DMS153 treated with DMSO at 0.1 percent for 48 hours (cell line): ENCODE data around the gene ATP4A.

Source experiments
- DNase-seq: peaks from one replicate; lab custom pipeline; 2025; ENCODE audit not compliant: unreplicated experiment; lab: John Stamatoyannopoulos, UW

The ATP4A gene

GRCh38 chr19:35566738-35567137 lies 3.3 kb upstream of the ATP4A start:
- DNase-seq = no peak

DNA sequence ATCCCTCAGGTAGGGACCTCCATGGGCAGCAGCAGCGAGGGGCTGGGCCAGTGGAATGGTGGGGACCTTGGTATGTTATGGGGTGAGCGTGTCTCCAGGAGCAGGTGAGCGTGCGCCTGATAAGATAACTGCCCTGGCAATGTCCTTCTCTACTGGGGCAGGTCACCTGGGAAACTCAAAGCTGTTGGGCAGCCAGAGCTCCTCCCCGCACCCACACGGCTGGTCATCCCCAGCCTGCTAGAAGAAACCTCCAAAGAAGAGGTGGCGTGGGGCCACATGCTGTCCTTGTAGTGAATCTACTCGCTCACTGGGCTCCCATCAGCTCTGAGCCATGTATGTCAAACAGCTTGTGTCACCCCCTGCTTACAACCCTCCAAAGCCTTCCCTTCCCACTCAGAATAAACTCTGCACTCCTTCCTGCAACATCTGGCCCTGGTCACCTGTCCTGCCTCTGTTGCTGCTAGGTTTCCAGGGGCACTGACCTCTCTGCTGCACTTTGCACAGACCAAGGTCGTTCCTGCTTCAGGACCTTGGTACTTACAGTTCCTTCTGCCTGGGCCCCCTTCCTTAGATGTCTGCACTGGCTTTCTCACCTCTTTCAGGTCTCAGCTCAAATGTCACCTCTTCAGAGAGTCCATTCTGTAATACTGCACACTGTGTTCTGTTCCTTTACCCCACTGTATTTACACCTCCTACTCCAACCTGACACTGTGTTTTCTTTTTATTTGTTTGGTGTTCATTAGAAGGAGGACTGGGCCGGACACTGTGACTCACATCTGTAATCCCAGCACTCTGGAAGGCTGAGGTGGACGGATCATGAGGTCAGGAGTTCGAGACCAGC lies 1.8 kb upstream of the ATP4A start:
- DNase-seq = no peak

- DNase-seq = no peak
Measured at GRCh38 chr19:35562776-35563175, 682 bp downstream of the ATP4A start.

DNA sequence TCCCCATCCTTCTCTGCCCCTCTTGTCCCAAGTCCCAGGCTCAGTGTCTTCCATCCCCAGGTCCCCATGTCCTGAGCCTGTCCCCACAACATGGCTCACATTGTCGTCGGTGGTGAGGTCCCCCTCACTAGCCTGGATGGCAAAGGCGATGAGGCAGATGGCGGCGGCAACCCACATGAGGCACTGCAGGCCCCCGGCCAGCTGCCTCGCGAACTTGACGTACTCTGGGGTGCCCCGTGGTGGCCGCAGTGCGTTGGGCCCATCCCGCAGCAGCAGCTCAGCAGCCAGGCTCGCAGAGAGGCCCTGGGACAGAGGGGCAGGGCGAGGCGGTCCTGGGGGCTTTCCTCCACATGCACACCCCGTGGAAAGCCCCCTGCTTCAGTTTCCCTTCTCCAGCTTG lies 1.1 kb downstream of the ATP4A start:
- no peak for DNase-seq

DNA sequence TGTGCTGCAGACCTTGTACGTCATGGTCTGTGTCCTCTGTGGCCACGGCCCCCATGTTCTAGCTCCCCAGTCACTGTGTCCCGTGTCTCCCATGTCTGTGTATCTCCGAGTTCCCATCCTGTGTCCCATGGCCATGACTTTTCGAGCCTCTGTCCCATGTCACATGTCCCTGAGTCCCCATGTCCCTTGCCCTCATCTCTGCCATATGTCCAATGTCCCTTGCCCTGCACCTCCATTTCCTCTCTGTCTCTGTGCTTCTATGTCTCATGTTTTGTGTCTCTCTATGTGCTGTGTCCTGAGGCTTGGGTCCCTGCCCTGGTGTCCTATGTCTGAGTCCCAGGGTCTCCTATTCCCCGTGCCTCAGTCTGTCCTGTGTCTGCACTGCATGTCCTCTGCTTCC lies 2.0 kb downstream of the ATP4A start:
- DNase-seq = no peak

- DNase-seq = no peak
Measured at GRCh38 chr19:35560677-35561076, 2.8 kb downstream of the ATP4A start.

DNA sequence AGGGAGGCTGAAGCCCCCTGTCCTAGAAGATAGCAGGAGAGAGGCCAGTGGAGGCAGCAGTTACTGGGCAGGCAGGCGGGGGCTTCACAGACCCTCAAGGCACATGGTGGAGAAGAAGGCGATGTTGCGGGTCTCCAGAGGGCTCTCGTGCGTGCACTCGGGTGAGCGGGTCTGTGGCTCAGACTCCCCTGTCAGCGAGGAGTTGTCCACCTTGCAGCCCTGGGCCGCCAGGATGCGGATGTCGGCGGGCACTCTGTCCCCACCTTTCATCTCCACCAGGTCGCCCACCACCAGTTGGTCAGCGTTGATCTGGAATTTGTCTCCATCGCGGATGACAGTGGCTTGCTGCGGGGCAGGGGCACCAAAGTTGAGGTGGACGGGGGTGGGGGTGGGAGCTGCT lies 3.2 kb downstream of the ATP4A start:
- DNase-seq = no peak

DNA sequence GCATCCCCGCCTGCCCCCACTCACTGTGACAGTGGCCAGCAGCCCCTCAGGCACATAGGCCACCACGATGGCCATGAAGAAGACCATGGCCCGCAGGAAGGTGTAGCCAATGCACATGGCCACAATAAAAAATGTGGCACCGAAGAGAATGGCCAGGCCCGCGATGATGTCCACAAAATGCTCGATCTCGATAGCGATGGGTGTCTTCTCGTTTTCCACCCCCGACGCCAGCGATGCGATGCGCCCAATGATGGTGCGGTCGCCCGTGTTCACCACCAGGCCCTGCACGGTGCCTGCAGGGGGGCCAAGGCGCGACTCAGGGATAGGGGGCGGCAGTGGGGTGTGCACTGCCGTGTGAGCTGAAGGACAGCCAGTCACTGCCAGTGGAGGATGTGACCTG lies 3.7 kb downstream of the ATP4A start:
- DNase-seq = no peak

DNA sequence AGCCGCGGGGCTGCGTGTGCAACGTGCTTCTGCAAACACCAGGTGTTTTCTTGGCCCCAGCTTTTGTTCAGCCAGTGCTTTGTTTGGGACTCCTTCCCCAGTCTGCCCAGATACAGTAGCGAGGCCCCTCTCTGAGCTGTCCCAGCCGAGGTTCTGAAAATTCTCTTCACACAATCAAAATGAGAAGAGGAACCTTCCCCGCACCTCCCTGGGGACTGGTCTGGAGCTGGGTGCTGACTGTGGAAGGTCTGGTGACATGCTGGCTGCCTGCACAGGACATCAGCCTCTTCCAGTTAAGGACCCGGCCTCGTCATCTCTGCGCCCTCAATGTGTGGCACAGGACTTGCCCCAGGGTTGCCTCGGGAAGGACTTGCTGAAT lies 4.2 kb downstream of the ATP4A start:
- no peak for DNase-seq

- no peak for DNase-seq
Measured at GRCh38 chr19:35558400-35559280, 4.8 kb downstream of the ATP4A start.

GRCh38 chr19:35557539-35558399 lies 5.7 kb downstream of the ATP4A start:
- peak; percentile 38 for DNase-seq

DNA sequence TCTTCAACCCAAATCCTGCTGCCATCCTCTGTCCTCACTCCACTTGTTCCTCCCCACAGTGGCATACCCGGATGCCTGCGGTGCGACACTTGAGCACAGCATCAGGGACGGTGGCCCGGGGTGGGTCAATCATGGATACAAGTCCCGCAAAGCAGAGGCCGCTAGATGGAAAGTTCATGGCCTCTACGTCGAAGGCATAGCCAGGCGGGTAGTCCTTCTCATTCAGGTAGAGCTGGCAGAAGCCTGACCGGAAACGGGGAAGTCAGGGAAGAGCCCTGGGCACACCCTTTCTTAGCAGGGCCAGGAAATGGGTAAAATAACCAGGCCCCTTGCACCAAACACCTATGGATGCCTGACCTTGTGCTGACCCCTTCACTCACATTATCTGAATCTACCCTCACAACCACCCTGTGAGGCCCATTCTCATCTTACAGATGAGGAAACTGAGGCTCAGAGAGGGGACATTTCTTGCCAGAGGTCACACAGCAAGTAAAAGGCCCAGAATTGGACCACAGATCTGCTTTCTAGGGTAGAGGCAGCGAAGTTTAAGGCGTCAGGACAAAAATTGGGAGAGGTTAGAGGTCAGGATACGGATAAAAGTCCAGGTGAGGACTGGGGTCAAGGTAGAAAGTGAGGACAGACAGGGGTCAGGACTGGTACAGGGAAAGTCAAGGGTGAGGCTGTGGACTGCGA lies 6.5 kb downstream of the ATP4A start:
- DNase-seq = no peak

GRCh38 chr19:35556025-35556590 lies 7.3 kb downstream of the ATP4A start:
- no peak for DNase-seq

DNA sequence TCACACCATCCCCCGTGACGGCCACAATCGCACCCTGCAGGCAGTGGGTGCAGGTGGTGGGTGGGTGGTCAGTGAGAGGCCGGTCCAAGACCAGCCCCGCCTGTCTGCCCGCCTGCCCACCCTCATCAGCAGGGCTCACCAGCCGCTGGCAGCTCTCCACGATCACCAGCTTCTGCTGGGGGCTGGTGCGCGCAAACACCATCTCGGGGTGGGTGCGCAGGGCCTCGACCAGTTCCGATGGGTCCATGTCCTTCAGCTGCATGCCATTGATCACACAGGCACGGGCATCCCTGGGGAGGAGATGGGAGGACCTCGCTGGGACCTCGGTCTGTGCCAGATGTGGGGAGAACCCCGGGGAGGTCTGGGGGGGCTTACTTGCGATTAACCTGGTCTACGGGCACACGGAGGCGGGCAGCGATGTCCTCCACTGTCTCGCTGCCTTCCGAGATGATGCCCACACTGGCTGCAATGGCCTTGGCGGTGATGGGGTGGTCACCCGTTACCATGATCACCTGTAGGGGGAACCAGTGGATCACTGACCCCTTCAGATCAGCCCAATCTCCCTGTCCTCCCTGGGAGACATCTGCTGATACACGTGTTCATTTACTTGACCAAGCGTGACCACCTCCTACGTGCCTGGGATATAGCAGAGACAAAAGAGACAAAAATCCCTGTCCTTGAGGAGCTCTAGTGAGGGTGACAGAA lies 8.0 kb downstream of the ATP4A start:
- no peak for DNase-seq

DNA sequence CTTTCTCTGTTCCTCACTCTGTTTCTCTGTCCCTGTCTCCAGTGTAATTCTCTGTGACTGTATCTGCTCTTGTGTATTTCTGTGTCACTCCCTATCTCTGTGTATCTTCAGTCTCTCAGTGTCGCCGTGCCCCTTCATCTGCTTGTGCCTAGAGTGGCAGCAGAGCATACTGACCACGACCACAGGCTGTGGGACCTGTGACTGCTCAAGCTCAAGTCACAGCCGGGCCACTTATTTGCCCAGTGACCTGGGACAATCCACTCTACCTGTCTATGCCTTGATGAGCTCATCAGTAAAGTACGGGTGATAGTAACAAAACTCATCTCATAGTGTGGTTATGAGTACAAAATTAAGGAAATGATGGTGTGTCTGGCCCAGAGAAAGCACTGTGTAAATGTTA lies 9.4 kb downstream of the ATP4A start:
- DNase-seq = no peak

GRCh38 chr19:35553385-35554000 lies 10.0 kb downstream of the ATP4A start:
- no peak for DNase-seq

GRCh38 chr19:35552534-35553384 lies 10.7 kb downstream of the ATP4A start:
- no peak for DNase-seq

DNA sequence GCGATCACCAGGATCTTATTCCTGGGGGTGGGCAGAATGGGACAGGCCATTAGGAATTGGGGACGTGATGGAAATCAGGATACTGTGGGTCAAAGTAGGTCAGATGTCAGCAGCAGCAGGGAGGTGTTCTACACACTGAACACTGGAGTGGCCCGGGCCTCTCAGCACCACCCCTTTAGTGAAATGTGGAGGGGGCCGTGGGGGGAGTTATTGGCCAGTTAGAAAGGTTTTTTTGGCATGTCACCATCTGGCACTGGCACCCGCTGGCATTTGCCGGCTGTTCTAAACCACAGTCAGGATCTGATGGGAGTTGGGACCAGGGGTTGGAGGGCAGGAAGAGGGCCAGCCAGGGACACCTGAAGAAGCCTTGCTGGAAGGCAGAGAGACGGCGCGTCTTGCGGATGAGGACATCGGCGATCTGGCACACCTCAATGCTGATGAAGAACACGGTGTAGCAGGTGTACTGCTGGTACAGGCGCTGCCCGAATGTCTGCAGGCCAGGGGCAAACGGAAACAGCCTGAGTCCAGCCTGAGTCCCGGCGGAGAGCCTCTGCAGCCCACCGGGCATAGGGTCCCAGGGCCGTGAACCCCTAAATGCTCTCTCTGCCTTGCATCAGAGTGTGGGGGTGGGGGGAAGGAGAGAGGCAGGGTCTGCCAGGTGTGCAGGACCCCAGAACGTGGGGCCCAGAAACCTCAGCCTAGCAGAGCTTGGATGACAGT lies 12.2 kb downstream of the ATP4A start:
- no peak for DNase-seq
